Osteocyte (in vitro differentiated cells): ENCODE results near the gene C1QTNF1. TPM values are rescaled to one million over a fixed set of nuclear protein-coding genes. Genes with fewer than 3 reads are reported as not detected.

Experiments
- DNase-seq: peaks from one replicate; pipeline ENCODE4 v3.0.0; 2021; ENCODE audit warnings: mixed read lengths; ENCODE audit not compliant: unreplicated experiment; ENCODE audit errors: extremely low spot score
- H3K27ac Mint-ChIP-seq: one replicate; pipeline ENCODE4 v1.8.0; 2021; ENCODE audit warnings: mild to moderate bottlenecking, mixed read lengths; ENCODE audit not compliant: unreplicated experiment
- H3K27me3 Mint-ChIP-seq: one replicate; pipeline ENCODE4 v1.8.0; 2021; ENCODE audit warnings: mixed read lengths; ENCODE audit not compliant: unreplicated experiment
- H3K36me3 Mint-ChIP-seq: one replicate; pipeline ENCODE4 v1.8.0; 2021; ENCODE audit warnings: mixed read lengths; ENCODE audit not compliant: unreplicated experiment
- H3K4me1 Mint-ChIP-seq: one replicate; pipeline ENCODE4 v1.8.0; 2021; ENCODE audit warnings: mixed read lengths; ENCODE audit not compliant: unreplicated experiment
- H3K4me3 Mint-ChIP-seq: one replicate; pipeline ENCODE4 v1.8.0; 2021; ENCODE audit warnings: mild to moderate bottlenecking, moderate library complexity, mixed read lengths; ENCODE audit not compliant: unreplicated experiment
- H3K9me3 Mint-ChIP-seq: one replicate; pipeline ENCODE4 v1.8.0; 2021; ENCODE audit warnings: mixed read lengths; ENCODE audit not compliant: unreplicated experiment
- CTCF ChIP-seq: fragments of 200-600 bp; sonication (generic); IDR thresholded peaks from 2 replicates; pipeline ENCODE4 v1.5.0; 2021; ENCODE audit warnings: antibody characterized with exemption, mild to moderate bottlenecking, moderate library complexity
- total RNA-seq: library from RNA; stranded (reverse); gene quantifications from 2 replicates; pipeline ENCODE4 v1.2.1, GENCODE V29; 2021

Gene C1QTNF1
- total RNA-seq, 1 donor from 2014 or later: 203 TPM

GRCh38 chr17:79041723-79042420 lies 17.9 kb downstream of the C1QTNF1 start:
- peaks cover 32% of the 10 kb centered on the region for H3K4me1 Mint-ChIP-seq
- peaks cover 3% of the 10 kb centered on the region for H3K27me3 Mint-ChIP-seq
- peaks cover 33% of the 10 kb centered on the region for H3K36me3 Mint-ChIP-seq
- no peak overlapping the region for H3K27ac Mint-ChIP-seq
- H3K4me3 Mint-ChIP-seq: no peak overlapping the region
- no peaks in the 10 kb centered on the region for H3K9me3 Mint-ChIP-seq
- no peak for TF ChIP-seq CTCF
- DNase-seq: no peak

GRCh38 chr17:79042421-79043190 lies 18.6 kb downstream of the C1QTNF1 start:
- no peaks in the 10 kb centered on the region for H3K9me3 Mint-ChIP-seq
- DNase-seq: no peak
- H3K27ac Mint-ChIP-seq: no peak overlapping the region
- H3K4me1 Mint-ChIP-seq: peaks cover 36% of the 10 kb centered on the region
- TF ChIP-seq CTCF: peak; percentile 59
- peaks cover 3% of the 10 kb centered on the region for H3K27me3 Mint-ChIP-seq
- no peak overlapping the region for H3K4me3 Mint-ChIP-seq
- H3K36me3 Mint-ChIP-seq: peaks cover 36% of the 10 kb centered on the region

GRCh38 chr17:79043191-79043930 lies 19.4 kb downstream of the C1QTNF1 start:
- Mint-ChIP-seq H3K27ac (no peak overlapping the region), H3K4me1 (peaks cover 39% of the 10 kb centered on the region), H3K9me3 (no peaks in the 10 kb centered on the region), H3K36me3 (peaks cover 36% of the 10 kb centered on the region), H3K27me3 (peaks cover 3% of the 10 kb centered on the region), H3K4me3 (no peak overlapping the region)
- DNase-seq: no peak
- TF ChIP-seq CTCF: no peak

GRCh38 chr17:79043931-79044320 lies 20.0 kb downstream of the C1QTNF1 start:
- H3K27me3 Mint-ChIP-seq: peaks cover 3% of the 10 kb centered on the region
- peaks cover 34% of the 10 kb centered on the region for H3K36me3 Mint-ChIP-seq
- H3K4me1 Mint-ChIP-seq: peaks cover 39% of the 10 kb centered on the region

More at GRCh38 chr17:79043931-79044320, 20.0 kb downstream of the C1QTNF1 start:
- Mint-ChIP-seq H3K9me3 (no peaks in the 10 kb centered on the region), H3K27ac (no peak overlapping the region), H3K4me3 (no peak overlapping the region)
- no peak for TF ChIP-seq CTCF
- no peak for DNase-seq
